HG02588 (cell line): ENCODE data around the gene SUDS3.
"Not testable (repeated sequence)": the region's sequence is repeated elsewhere in the genome, so short reads cannot be mapped to it uniquely, and the experiment has no call there.

Source experiments
- ATAC-seq: cut with Tn5 transposase; IDR thresholded peaks from one replicate; pipeline ENCODE4 v1.9.1; 2021; ENCODE audit warnings: mild to moderate bottlenecking, moderate library complexity; ENCODE audit not compliant: unreplicated experiment

SUDS3 gene

DNA sequence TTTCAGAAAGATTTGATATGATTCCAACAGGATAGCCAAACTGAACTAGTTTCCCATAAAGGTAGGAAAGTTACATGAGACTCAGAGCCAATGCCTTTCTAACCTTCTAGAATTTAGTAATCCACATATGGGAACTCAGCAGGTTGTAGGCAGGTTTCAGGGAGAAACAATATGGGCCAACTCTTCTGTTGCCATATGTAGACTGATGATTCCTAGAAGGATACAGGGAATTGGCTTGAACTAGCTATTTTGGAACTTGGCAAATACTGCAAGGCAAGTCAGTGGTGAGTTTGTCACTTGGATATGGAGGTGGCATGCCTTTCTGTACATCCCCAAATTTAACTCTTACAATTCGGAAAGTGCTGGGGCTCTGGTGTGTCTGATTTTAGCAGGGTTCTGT lies 15.5 kb downstream of the SUDS3 start:
- ATAC-seq: no peak

DNA sequence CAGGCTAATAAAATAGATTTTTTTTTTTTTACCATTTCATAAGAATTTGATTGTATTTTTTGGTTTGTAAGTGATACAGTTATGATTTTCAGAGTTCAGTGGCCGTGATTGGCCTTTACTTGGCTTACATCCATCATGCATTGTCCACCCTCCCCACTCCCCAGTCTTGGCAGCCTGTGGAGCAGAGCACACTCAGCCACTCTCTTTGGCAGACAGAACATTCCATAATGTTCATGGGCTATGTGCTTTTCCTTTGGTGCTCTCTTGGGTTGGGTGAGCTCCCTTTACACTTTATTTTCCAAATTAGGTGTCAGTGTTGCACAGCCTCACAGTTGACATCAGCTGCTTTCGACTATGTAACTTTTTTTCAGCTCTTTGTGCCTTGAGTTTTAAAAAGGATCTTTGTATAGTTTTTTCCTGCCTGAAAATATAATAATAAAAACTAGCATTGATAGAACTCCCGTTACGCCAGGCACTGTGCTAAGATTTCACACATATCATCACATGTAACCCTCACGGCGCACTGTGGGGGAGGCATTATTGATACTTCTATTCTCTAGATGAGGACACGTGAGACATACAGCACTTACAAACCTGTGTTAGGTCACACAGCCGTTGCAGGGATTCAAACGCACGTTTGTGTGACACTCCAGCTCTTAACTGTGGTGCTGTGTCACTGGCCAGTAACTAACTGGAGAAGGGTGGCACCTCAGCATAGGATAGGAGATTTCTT lies 21.5 kb downstream of the SUDS3 start:
- no peak for ATAC-seq

DNA sequence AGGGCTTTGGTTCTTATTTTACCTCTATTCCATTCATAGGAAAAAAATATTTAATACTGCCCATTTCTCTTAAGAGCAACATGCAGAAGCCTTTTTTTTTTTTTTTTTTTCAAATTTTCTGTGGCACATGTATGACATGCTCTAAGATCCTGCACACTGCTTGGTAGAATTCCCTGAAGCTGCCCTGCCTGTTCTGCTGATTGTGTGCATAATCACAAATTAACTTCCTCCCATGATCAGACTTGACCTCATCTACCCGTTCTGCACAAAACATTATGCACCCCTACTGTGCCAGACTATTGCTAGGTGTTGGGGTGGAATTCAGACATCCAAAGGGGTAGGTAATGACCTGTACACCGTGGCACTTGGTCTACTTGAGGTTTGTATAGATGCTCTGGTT lies 22.2 kb downstream of the SUDS3 start:
- ATAC-seq: no peak

DNA sequence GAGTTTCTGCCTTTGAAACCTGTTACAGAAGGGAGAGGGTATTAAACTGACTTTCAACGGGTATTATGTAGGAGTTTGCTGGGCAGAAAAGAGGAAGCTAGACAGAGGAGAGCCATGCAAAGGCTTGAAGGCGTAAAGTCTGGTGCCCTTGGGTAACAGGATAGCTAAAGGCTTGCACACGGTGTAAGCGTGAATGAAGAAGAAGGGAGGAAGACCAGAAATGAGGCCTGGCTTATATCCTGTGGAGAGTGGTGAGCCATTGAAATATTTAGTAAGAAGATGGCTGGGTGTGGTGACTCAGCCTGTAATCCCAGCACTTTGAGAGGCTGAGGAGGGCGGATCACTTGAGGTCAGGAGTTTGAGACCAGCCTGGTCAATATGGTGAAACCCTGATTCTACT lies 22.6 kb downstream of the SUDS3 start:
- ATAC-seq: no peak

DNA sequence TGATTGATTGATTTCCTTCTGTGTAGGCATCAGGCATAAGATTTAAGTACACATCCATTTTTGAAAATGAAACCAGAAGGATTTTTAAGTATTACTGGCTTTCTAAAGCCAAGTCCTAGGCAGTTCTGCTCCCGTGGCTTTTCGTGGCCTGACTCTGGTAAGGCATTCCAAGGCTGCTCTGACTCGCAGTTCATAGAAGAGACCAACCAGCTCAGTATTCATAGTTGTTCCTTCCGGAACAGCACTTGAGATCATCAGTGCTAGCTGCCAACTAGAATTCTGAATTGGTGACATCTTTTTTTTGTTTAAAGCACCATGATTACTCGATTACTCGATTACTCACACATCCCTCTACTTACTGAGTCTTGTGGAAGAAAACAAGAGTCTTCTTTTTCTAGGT lies 25.9 kb downstream of the SUDS3 start:
- ATAC-seq: no peak

GRCh38 chr12:118404876-118405521 lies 28.6 kb downstream of the SUDS3 start:
- no peak for ATAC-seq

DNA sequence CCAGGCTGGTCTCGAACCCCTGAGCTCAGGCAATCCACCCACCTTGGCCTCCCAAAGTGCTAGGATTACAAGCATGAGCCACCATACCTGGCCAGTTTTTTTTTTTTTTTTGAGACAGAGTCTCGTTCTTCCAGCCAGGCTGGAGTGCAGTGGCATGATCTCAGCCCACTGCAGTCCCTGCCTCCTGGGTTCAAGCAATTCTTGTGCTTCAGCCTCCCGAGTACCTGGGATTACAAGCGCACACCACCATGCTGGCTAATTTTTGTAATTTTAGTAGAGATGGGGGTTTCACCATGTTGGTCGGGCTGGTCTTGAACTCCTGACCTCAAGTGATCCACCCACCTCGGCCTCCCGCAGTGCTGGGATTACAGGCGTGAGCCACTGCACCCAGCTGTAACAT lies 31.9 kb downstream of the SUDS3 start:
- ATAC-seq: not testable (repeated sequence)

- ATAC-seq: no peak
Measured at GRCh38 chr12:118409834-118410233, 33.5 kb downstream of the SUDS3 start.

DNA sequence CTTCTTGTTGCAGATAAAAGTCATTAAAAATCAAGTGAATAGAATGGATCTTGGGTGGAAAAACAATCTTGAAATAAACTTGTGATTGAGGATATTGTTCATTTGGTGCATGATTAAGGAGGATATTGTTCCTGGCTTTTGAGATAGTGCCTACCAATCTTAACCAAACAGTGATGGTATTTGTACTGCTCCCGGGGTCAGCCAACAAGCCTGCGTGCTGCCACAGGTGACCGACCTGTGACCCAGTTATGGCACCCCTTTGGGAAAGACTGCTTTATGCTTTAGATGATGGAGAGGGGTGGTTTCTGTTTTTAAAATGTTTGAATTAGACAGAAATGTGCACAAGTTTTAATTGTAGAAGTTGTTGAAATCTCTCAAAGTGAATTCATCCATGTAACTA lies 41.6 kb downstream of the SUDS3 start:
- ATAC-seq: no peak

GRCh38 chr12:118418385-118419057 lies 42.2 kb downstream of the SUDS3 start:
- no peak for ATAC-seq

GRCh38 chr12:118420673-118421072 lies 44.3 kb downstream of the SUDS3 start:
- ATAC-seq: no peak

- ATAC-seq: no peak
Measured at GRCh38 chr12:118424884-118425283, 48.5 kb downstream of the SUDS3 start.

DNA sequence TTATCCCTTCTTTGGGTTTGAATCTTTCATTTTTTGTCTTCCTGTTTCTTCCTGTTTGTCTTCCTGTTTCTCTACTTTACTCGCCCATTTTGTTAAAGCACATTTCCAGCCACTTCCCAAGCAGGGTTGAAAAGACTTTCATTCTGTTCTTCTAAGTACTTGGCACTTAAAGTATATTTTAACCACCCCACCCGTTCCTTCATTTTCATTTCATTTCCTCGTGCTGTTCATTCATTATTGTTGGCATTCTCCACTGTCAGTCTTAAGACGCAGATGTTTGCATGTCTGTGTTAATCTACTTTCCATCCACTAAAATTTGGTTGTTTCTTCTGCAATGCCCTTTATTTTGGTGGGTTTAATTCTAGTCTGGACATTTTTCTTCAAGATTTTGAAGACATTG lies 49.0 kb downstream of the SUDS3 start:
- no peak for ATAC-seq

DNA sequence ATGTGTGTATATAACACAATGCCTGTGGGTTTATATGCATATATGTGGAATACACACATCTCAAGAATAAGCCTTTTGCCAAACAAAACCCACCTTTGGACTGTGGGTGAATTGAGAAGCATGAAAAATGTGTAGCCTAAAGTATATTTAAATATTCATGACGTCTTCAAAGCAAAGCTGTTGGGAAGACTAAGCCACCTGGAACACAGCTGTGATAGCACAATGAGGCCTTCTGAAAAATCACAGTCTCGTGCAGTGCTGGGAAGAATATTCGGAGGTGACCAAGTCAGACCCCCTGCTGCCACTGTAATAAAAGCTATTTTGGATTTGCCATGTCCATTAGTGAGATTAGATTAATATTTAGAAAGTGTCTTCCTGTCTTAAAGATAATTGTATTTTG lies 51.5 kb downstream of the SUDS3 start:
- ATAC-seq: no peak

DNA sequence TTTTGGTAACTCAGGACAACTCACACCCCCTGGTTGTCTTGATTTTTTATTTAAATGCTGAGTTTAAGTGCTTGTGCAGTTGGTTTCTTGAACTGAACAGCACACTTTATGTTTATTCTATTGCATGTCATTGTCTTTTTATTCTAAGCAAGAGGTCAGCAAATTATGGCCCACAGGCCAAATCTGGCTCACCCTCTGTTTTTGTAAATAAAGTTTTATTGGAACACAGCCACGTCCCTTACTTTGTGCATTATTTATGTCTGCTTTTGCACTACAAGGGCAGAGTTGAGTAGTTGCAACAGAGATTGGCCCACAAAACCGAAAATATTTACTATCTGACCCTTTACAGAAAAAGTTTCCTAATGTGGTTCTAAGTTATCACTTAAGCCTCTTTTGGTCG lies 52.3 kb downstream of the SUDS3 start:
- ATAC-seq: no peak

GRCh38 chr12:118429688-118430383 lies 53.5 kb downstream of the SUDS3 start:
- ATAC-seq: no peak

DNA sequence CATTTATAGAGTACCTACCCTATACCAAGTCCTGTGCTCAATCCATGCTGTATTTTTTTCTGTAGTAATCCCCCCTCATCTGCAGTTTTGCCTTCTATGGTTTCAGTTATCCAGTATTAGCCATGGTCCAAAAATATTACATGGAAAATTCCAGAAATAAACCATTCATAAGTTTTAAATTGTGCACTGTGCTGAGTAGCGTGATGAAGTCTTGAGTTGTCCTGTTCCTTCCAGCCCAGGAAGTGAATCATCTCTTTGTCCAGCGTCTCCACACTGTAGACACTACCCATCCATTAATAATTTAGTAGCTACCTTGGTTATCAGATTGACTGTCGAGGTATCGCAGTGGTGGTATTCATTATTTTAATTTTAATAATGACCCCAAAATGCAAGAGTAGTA lies 54.2 kb downstream of the SUDS3 start:
- no peak for ATAC-seq

DNA sequence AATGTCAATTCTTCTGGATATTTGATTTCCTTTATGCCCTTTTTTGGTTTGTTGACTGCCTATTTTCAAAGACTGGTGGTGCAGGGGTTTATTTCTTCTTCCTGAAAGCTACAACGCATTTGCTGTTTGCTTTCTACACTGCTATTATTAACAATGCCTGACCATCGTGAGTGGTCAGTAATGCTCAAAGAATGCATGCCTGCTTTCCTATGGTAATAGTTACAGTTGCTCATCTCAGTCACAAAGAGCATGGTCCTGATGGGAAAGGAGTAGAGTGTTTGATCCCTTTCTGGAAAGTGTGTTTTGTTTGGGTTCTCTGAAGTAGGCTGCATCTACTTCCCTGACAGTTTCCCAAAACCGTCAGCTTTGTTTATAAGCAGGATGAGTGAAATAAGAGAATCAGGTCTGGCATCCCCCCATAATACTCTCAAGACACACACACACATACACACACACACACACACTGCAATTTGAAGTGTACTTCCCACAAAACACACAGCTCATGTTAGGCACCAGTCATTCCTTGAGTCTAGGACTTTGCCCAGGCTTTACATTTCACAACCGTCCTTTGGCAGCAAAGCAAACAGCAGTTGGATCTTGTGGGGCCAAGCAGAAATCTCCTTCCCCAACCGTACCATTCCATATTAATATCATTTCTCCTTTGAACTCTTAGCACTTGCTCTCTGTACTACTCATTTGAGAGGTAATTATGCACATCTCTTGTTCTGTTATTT lies 56.6 kb downstream of the SUDS3 start:
- ATAC-seq: no peak

DNA sequence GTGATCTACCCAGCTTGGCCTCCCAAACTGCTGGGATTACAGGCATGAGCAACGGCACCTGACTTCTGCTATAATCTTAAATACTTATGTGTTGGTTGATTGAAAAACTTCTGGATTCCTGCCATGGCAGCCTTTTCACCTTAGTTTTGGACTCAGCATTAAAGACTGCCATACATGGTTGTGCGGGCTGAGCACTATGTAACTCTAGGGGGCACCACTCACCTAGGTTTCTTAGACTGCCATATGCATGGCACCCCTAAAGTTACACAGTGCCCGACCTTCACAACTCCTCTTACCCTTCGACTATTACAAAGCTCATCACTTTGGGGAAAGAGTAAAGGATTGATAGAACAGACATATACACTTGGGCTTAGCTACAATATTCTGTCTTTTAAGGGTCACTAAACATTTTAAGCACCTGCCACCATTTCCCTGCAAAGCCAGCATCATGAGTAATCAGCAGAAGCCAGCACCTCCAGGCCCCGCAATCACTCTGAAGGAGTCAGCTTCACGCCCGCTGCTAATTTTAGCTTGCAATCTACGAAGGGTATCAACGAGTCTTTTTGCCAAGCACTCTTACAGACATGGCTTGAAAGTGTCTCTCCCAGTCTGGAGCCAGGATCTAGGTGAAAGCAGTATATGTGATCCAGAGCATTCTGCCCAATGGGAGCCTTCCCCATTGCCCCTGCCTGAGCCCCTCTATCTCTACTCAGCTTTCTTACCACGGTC lies 59.8 kb downstream of the SUDS3 start:
- no peak for ATAC-seq

GRCh38 chr12:118436986-118437385 lies 60.6 kb downstream of the SUDS3 start:
- ATAC-seq: no peak
